ENCODE data around the gene IL27RA. TPM values are rescaled to one million over a fixed set of nuclear protein-coding genes. Genes with fewer than 3 reads are reported as not detected.

IL27RA gene
- total RNA-seq, 4 donors from 2014 or later, result 0.37 to 2.1 (median 1.5) TPM

- intact Hi-C loops (cut with DNase I; ENCODE audit: low total_unique reads) (no loop called here), in situ Hi-C loops (cut with MboI; ENCODE audit: low pct_ligation_motif_present in 1 of 4, low pct_unique_long_range_greater_than_20kb in 1 of 4, low sequenced_read_pairs in 3 of 4) (loop anchor here in 3 of 4 donors (10.0 to 25.0 kb wide), 3 partner anchors 174 to 474 kb away; partner anchors contain the start of gene NANOS3 (in 2 of the 3))
- H3K36me3 ChIP-seq, result no peaks in the 10 kb centered on the region
- peaks cover 0 to 16% (median 12%) of the 10 kb centered on the region in 4 donors for H3K4me1 ChIP-seq
- no peak for TF ChIP-seq EP300 (IDR thresholded peaks at IDR 0.05; ENCODE audit: low read depth)
- no peak for TF ChIP-seq POLR2AphosphoS5 (IDR thresholded peaks at IDR 0.05)
- TF ChIP-seq, protein P1, sequence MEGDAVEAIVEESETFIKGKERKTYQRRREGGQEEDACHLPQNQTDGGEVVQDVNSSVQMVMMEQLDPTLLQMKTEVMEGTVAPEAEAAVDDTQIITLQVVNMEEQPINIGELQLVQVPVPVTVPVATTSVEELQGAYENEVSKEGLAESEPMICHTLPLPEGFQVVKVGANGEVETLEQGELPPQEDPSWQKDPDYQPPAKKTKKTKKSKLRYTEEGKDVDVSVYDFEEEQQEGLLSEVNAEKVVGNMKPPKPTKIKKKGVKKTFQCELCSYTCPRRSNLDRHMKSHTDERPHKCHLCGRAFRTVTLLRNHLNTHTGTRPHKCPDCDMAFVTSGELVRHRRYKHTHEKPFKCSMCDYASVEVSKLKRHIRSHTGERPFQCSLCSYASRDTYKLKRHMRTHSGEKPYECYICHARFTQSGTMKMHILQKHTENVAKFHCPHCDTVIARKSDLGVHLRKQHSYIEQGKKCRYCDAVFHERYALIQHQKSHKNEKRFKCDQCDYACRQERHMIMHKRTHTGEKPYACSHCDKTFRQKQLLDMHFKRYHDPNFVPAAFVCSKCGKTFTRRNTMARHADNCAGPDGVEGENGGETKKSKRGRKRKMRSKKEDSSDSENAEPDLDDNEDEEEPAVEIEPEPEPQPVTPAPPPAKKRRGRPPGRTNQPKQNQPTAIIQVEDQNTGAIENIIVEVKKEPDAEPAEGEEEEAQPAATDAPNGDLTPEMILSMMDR (IDR thresholded peaks at IDR 0.05), result no peak
- TF ChIP-seq POLR2A (IDR thresholded peaks at IDR 0.05), result no peak
- no peak overlapping the region for H3K27ac ChIP-seq
- DNase-seq, result no peak
- peaks cover 60% of the 10 kb centered on the region for H3K27me3 ChIP-seq
- 20 to 51% methylated on average over 1 to 8 of the region's 9 CpGs for WGBS, 2 donors (ENCODE audit: low coverage in 1 of 2)
- no peaks in the 10 kb centered on the region for H3K9me3 ChIP-seq
- H3K4me3 ChIP-seq, result no peak overlapping the region
Measured at GRCh38 chr19:14061081-14061749, 29.7 kb downstream of the IL27RA start.

- TF ChIP-seq, protein P1 (IDR thresholded peaks at IDR 0.05), result no peak
- TF ChIP-seq POLR2A (IDR thresholded peaks at IDR 0.05) (no peak), POLR2AphosphoS5 (IDR thresholded peaks at IDR 0.05) (no peak), EP300 (IDR thresholded peaks at IDR 0.05; ENCODE audit: low read depth) (no peak)
- 54 to 60% methylated on average over 2 to 19 of the region's 19 CpGs for WGBS, 2 donors (ENCODE audit: low coverage in 1 of 2)
- H3K36me3 ChIP-seq, result no peaks in the 10 kb centered on the region
- H3K27me3 ChIP-seq, result peaks cover 60% of the 10 kb centered on the region
- peak; percentile 35 for DNase-seq
- no peaks in the 10 kb centered on the region for H3K9me3 ChIP-seq
- H3K27ac ChIP-seq, result no peak within 1 kb of the TSS
- in situ Hi-C loops (cut with MboI; ENCODE audit: low pct_ligation_motif_present in 1 of 4, low pct_unique_long_range_greater_than_20kb in 1 of 4, low sequenced_read_pairs in 3 of 4) (loop anchor here in 3 of 4 donors (10.0 to 25.0 kb wide), 3 partner anchors 175 to 475 kb away; partner anchors contain the start of gene NANOS3 (in 2 of the 3)), intact Hi-C loops (cut with DNase I; ENCODE audit: low total_unique reads) (no loop called here)
- H3K4me3 ChIP-seq, result no peak within 1 kb of the TSS
- peaks cover 0 to 16% (median 11%) of the 10 kb centered on the region in 4 donors for H3K4me1 ChIP-seq
Measured at GRCh38 chr19:14061751-14062557, 30.4 kb downstream of the IL27RA start, which contains the start of gene PALM3. Gene PALM3, minus strand, starts transcription at chr19:14062076. Its CDS starts 96 bp downstream, at chr19:14061980.

DNA sequence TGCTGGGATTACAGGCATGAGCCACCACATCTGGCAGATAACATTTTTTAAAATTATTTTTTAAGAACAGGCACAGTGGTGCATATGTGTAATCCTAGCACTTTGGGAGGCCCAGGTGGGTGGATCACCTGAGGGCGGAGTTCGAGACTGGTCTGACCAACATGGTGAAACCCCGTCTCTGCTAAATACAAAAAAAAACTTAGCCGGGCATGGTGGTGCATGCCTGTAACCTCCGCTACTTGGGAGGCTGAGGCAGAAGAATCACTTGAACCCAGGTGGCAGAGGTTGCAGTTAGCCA lies 30.9 kb downstream of the IL27RA start:
- DNase-seq, result no peak
- H3K4me3 ChIP-seq, result no peak overlapping the region
- WGBS, 2 donors (ENCODE audit: low coverage in 1 of 2), result 60 to 79% methylated on average over 2 to 5 of the region's 5 CpGs
- intact Hi-C loops (cut with DNase I; ENCODE audit: low total_unique reads) (no loop called here), in situ Hi-C loops (cut with MboI; ENCODE audit: low pct_ligation_motif_present in 1 of 4, low pct_unique_long_range_greater_than_20kb in 1 of 4, low sequenced_read_pairs in 3 of 4) (loop anchor here in 3 of 4 donors (10.0 to 25.0 kb wide), 3 partner anchors 175 to 475 kb away; partner anchors contain the start of gene NANOS3 (in 2 of the 3))
- H3K27ac ChIP-seq, result no peak overlapping the region
- H3K4me1 ChIP-seq, result peaks cover 0 to 15% (median 7%) of the 10 kb centered on the region in 4 donors
- H3K27me3 ChIP-seq, result peaks cover 54% of the 10 kb centered on the region
- TF ChIP-seq, protein P1 (IDR thresholded peaks at IDR 0.05), result no peak
- TF ChIP-seq POLR2AphosphoS5 (IDR thresholded peaks at IDR 0.05) (no peak), EP300 (IDR thresholded peaks at IDR 0.05; ENCODE audit: low read depth) (no peak), POLR2A (IDR thresholded peaks at IDR 0.05) (no peak)
- no peaks in the 10 kb centered on the region for H3K9me3 ChIP-seq
- no peaks in the 10 kb centered on the region for H3K36me3 ChIP-seq

- TF ChIP-seq POLR2A (IDR thresholded peaks at IDR 0.05) (no peak), EP300 (IDR thresholded peaks at IDR 0.05; ENCODE audit: low read depth) (no peak), POLR2AphosphoS5 (IDR thresholded peaks at IDR 0.05) (no peak)
- TF ChIP-seq, protein P1 (IDR thresholded peaks at IDR 0.05), result no peak
- in situ Hi-C loops (cut with MboI; ENCODE audit: low pct_ligation_motif_present in 1 of 4, low pct_unique_long_range_greater_than_20kb in 1 of 4, low sequenced_read_pairs in 3 of 4), result loop anchor here in 3 of 4 donors (10.0 to 25.0 kb wide), 3 partner anchors 176 to 476 kb away; partner anchors contain the start of gene NANOS3 (in 2 of the 3)
- 76 to 80% methylated on average over 7 of the region's 7 CpGs for WGBS, 2 donors (ENCODE audit: low coverage in 1 of 2)
- intact Hi-C loops (cut with DNase I; ENCODE audit: low total_unique reads), result no loop called here
- H3K4me3 ChIP-seq, result no peak overlapping the region
- H3K9me3 ChIP-seq, result no peaks in the 10 kb centered on the region
- H3K36me3 ChIP-seq, result no peaks in the 10 kb centered on the region
- no peak overlapping the region for H3K27ac ChIP-seq
- no peak for DNase-seq
- peaks cover 48% of the 10 kb centered on the region for H3K27me3 ChIP-seq
- H3K4me1 ChIP-seq, result peaks cover 0 to 10% (median 2%) of the 10 kb centered on the region in 4 donors
Measured at GRCh38 chr19:14063105-14063504, 31.5 kb downstream of the IL27RA start.
